Trophoblast cell (in vitro differentiated cells and primary cell): ENCODE results near the gene MTPN.
A peak's percentile ranks its signal among the peaks of the same experiment; 100 is the strongest.

Experiments
- DNase-seq, 2 donors: peaks; one replicate each; pipeline ENCODE4 v3.0.0-alpha.2; 2016
- H2AFZ ChIP-seq: 2 replicates; pipeline ENCODE4 v1.6.1; 2013; ENCODE audit warnings: low read length, moderate library complexity, mild to moderate bottlenecking; ENCODE audit not compliant: insufficient read depth, poor library complexity
- H2AK5ac ChIP-seq: 2 replicates; pipeline ENCODE4 v1.6.1; 2013; ENCODE audit warnings: mild to moderate bottlenecking, low read length
- H2BK120ac ChIP-seq: 2 replicates; pipeline ENCODE4 v1.6.1; 2013; ENCODE audit warnings: low read length, mild to moderate bottlenecking, moderate library complexity; ENCODE audit not compliant: insufficient read depth, poor library complexity
- H2BK12ac ChIP-seq: 2 replicates; pipeline ENCODE4 v1.6.1; 2013; ENCODE audit warnings: mild to moderate bottlenecking, low read length, moderate library complexity
- H2BK5ac ChIP-seq: 2 replicates; pipeline ENCODE4 v1.6.1; 2013; ENCODE audit warnings: low read length, low read depth, moderate library complexity, mild to moderate bottlenecking; ENCODE audit not compliant: poor library complexity
- H3K14ac ChIP-seq: 2 replicates; pipeline ENCODE4 v1.6.1; 2013; ENCODE audit warnings: mild to moderate bottlenecking, low read length
- H3K18ac ChIP-seq: 2 replicates; pipeline ENCODE4 v1.6.1; 2013; ENCODE audit warnings: mild to moderate bottlenecking, low read length
- H3K23ac ChIP-seq: 2 replicates; pipeline ENCODE4 v1.6.1; 2013; ENCODE audit warnings: low read length
- H3K27ac ChIP-seq: 2 replicates; pipeline ENCODE4 v1.5.1; 2013; ENCODE audit warnings: low read depth, mild to moderate bottlenecking, inconsistent platforms, low read length, moderate library complexity
- H3K27me3 ChIP-seq: 2 replicates; pipeline ENCODE4 v1.6.1; 2013; ENCODE audit warnings: inconsistent platforms, mild to moderate bottlenecking, low read length, moderate library complexity; ENCODE audit not compliant: insufficient read depth
- H3K36me3 ChIP-seq, 2 experiments: 1 replicate in 1 of 2; 2 replicates in 1 of 2; pipeline ENCODE4 v1.6.1; 2013; ENCODE audit warnings: low read length in 2 of 2, mild to moderate bottlenecking in 2 of 2, moderate library complexity in 1 of 2; ENCODE audit not compliant: insufficient read depth in 2 of 2, control insufficient read depth in 1 of 2
- H3K4ac ChIP-seq: 2 replicates; pipeline ENCODE4 v1.6.1; 2013; ENCODE audit warnings: low read depth, mild to moderate bottlenecking, low read length, moderate library complexity
- H3K4me1 ChIP-seq, 2 experiments: 1 replicate in 1 of 2; 2 replicates in 1 of 2; pipeline ENCODE4 v1.6.1; 2013; ENCODE audit warnings: low read length in 2 of 2, mild to moderate bottlenecking in 2 of 2, moderate library complexity in 1 of 2; ENCODE audit not compliant: insufficient read depth in 2 of 2, control insufficient read depth in 1 of 2
- H3K4me2 ChIP-seq: 2 replicates; pipeline ENCODE4 v1.6.1; 2013; ENCODE audit warnings: inconsistent platforms, mild to moderate bottlenecking, low read length, moderate library complexity
- H3K4me3 ChIP-seq: 2 replicates; pipeline ENCODE4 v1.5.1; 2013; ENCODE audit warnings: mild to moderate bottlenecking, low read depth, low read length, inconsistent platforms
- H3K79me1 ChIP-seq: one replicate; pipeline ENCODE4 v1.6.1; 2013; ENCODE audit warnings: low read length
- H3K79me2 ChIP-seq: 2 replicates; pipeline ENCODE4 v1.6.1; 2013; ENCODE audit warnings: low read length, mild to moderate bottlenecking; ENCODE audit not compliant: control insufficient read depth, insufficient read depth, poor library complexity
- H3K9ac ChIP-seq: 2 replicates; pipeline ENCODE4 v1.6.1; 2013; ENCODE audit warnings: mild to moderate bottlenecking, low read length
- H3K9me3 ChIP-seq: 2 replicates; pipeline ENCODE4 v1.6.1; 2013; ENCODE audit warnings: low read depth, mild to moderate bottlenecking, control low read depth, inconsistent platforms, low read length; ENCODE audit not compliant: insufficient read depth
- H4K12ac ChIP-seq: 2 replicates; pipeline ENCODE4 v1.6.1; 2013; ENCODE audit warnings: low read depth, mild to moderate bottlenecking, low read length, moderate library complexity
- H4K8ac ChIP-seq: 2 replicates; pipeline ENCODE4 v1.6.1; 2013; ENCODE audit warnings: low read depth, mild to moderate bottlenecking, low read length, moderate library complexity
- H4K91ac ChIP-seq: one replicate; pipeline ENCODE4 v1.6.1; 2013; ENCODE audit warnings: low read depth, mild to moderate bottlenecking, low read length, moderate library complexity
- WGBS: extraction: QIAGEN DNeasy Blood & Tissue Kit; methylation state at CpG from one replicate; pipeline ENCODE4 v1.1.7; 2013; ENCODE audit warnings: missing lambda C conversion rate; ENCODE audit not compliant: insufficient read length, insufficient coverage; ENCODE audit errors: extremely low coverage; 5-methylcytosine and 5-hydroxymethylcytosine counted together

MTPN gene

DNA sequence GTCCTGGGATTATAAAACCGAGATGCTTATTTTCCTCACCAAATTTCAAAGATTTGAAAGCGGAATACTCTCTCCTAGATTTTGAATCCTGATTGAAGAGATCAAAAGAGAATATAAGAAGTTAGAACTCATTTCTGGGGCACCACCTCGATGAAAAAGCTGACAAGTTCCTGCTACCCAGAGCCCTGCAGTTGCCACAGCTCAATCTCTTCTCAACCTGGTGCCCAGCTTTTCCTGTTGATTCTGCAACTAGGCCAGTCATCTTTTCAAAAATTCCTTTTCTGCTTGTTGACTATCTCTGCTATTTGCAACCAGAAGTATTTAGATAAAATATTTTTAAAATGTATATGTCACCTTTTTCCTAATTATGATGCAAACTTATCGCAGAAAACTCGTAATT is 45.0 kb downstream of the MTPN start:
- peaks cover 5 to 8% of the 10 kb centered on the region in 2 experiments for H3K4me1 ChIP-seq
- H3K9ac ChIP-seq, result no peak overlapping the region
- H3K36me3 ChIP-seq, result peaks cover 0 to 3% of the 10 kb centered on the region in 2 experiments
- H4K91ac ChIP-seq, result no peak overlapping the region
- no peaks in the 10 kb centered on the region for H3K27me3 ChIP-seq
- no peak overlapping the region for H4K8ac ChIP-seq
- H3K23ac ChIP-seq, result no peak overlapping the region
- no peak overlapping the region for H3K14ac ChIP-seq
- no peak overlapping the region for H3K4ac ChIP-seq
- H3K4me2 ChIP-seq, result no peak overlapping the region
- no peaks in the 10 kb centered on the region for H3K9me3 ChIP-seq
- no peak overlapping the region for H3K4me3 ChIP-seq
- H2BK12ac ChIP-seq, result no peak overlapping the region
- no CpG with 5 or more reads among the region's 5 CpGs for WGBS
- no peak overlapping the region for H2AFZ ChIP-seq
- DNase-seq, result peak in 1 of 2 donors; percentile 65
- H4K12ac ChIP-seq, result no peak overlapping the region
- H2BK5ac ChIP-seq, result no peak overlapping the region
- no peak overlapping the region for H3K27ac ChIP-seq
- H2AK5ac ChIP-seq, result no peak overlapping the region
- no peaks in the 10 kb centered on the region for H3K79me2 ChIP-seq
- H3K79me1 ChIP-seq, result no peaks in the 10 kb centered on the region
- no peak overlapping the region for H3K18ac ChIP-seq
- H2BK120ac ChIP-seq, result no peak overlapping the region

DNA sequence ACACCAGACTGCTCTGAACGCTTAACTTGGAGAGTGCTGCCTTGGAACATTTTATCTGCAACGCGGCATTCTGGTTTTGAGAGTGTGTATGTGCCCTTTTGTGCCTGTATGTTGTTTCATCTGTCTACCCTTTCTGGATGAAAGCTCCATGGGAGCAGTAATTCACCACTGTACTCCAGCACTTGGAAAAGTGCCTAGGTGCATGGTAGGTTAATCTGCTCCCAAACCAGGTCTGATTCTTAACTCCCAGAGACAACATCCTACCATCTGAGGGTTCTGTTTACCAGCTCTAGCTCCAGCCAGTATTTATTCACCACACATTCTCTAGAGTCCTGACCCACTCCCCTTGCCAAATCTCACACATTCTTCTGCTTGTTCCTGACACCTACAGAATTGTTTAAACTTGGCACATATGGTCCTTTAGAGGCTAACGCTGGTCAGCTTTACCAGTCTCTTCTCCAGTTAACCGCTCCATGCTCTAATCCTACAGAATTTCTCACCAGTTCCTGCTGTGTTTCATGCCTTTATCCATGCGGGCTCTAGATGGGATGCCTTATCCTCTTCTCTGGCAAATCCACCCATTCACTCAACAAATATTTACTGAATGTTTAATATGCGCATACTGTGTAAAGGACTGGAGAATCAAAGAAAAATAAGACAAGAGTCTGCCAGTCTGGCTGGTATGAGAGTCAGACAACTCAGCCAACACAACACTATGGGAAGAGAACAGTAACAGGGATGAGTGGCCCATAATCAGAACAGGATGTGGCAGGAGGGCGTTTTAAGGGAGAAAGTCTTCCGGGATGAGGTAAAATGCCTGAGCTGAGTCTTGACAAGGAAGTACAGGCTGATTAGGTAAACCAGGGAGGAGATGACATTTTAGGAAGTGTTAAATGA is 46.3 kb downstream of the MTPN start:
- Histone ChIP-seq H3K23ac (no peak overlapping the region), H4K91ac (no peak overlapping the region)
- no CpG with 5 or more reads among the region's 9 CpGs for WGBS

DNA sequence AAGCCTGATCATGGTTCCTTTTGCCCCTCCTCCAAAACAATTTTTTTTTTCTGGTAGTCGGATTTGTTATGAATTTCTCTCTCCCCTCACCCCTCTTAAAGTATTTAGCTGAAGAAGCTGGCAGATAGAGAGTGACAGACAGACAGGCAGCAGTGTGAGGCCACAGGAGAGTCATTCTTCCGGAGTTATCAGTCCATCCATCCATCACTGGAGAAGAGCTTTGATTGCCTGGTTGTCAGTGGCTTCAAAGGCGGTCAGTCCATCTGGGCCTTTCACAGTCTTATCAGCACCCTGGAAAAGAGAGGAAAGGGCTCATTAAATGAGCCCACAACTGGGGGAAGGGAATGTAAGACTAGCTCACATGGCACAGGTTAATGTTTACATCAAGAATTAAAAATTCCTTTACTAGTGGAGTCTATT is 47.4 kb downstream of the MTPN start:
- no CpG with 5 or more reads among the region's 3 CpGs for WGBS
- H3K4ac ChIP-seq, result no peak overlapping the region
- no peak overlapping the region for H3K14ac ChIP-seq
- H3K4me2 ChIP-seq, result no peak overlapping the region
- H4K91ac ChIP-seq, result no peak overlapping the region
- H4K8ac ChIP-seq, result no peak overlapping the region
- no peaks in the 10 kb centered on the region for H3K79me1 ChIP-seq
- no peak overlapping the region for H3K23ac ChIP-seq
- H3K9ac ChIP-seq, result no peak overlapping the region
- H4K12ac ChIP-seq, result no peak overlapping the region
- peaks cover 5 to 8% of the 10 kb centered on the region in 2 experiments for H3K4me1 ChIP-seq
- H2AK5ac ChIP-seq, result no peak overlapping the region
- H2BK12ac ChIP-seq, result no peak overlapping the region
- H3K9me3 ChIP-seq, result no peaks in the 10 kb centered on the region
- H3K36me3 ChIP-seq, result peaks cover 2 to 3% of the 10 kb centered on the region in 2 experiments
- DNase-seq, result no peak
- H3K18ac ChIP-seq, result no peak overlapping the region
- H2AFZ ChIP-seq, result no peak overlapping the region
- no peak overlapping the region for H3K4me3 ChIP-seq
- no peak overlapping the region for H2BK5ac ChIP-seq
- H3K27ac ChIP-seq, result no peak overlapping the region
- H2BK120ac ChIP-seq, result no peak overlapping the region
- no peaks in the 10 kb centered on the region for H3K27me3 ChIP-seq
- no peaks in the 10 kb centered on the region for H3K79me2 ChIP-seq

More for the DNA sequence above, 46.3 kb downstream of the MTPN start:
- H2AK5ac ChIP-seq, result no peak overlapping the region
- H3K9me3 ChIP-seq, result no peaks in the 10 kb centered on the region
- H3K27me3 ChIP-seq, result no peaks in the 10 kb centered on the region
- no peak overlapping the region for H2BK5ac ChIP-seq
- no peak overlapping the region for H2BK12ac ChIP-seq
- DNase-seq, result peak; percentile 43 to 75
- no peak overlapping the region for H3K4ac ChIP-seq
- no peak overlapping the region for H2BK120ac ChIP-seq
- H3K4me3 ChIP-seq, result no peak overlapping the region
- H3K27ac ChIP-seq, result no peak overlapping the region
- H3K36me3 ChIP-seq, result peaks cover 1 to 3% of the 10 kb centered on the region in 2 experiments
- H3K79me1 ChIP-seq, result no peaks in the 10 kb centered on the region
- H3K18ac ChIP-seq, result no peak overlapping the region
- no peaks in the 10 kb centered on the region for H3K79me2 ChIP-seq
- H4K12ac ChIP-seq, result no peak overlapping the region
- H4K8ac ChIP-seq, result no peak overlapping the region
- H2AFZ ChIP-seq, result no peak overlapping the region
- no peak overlapping the region for H3K4me2 ChIP-seq
- H3K9ac ChIP-seq, result no peak overlapping the region
- H3K14ac ChIP-seq, result no peak overlapping the region
- H3K4me1 ChIP-seq, result peaks cover 5 to 8% of the 10 kb centered on the region in 2 experiments

DNA sequence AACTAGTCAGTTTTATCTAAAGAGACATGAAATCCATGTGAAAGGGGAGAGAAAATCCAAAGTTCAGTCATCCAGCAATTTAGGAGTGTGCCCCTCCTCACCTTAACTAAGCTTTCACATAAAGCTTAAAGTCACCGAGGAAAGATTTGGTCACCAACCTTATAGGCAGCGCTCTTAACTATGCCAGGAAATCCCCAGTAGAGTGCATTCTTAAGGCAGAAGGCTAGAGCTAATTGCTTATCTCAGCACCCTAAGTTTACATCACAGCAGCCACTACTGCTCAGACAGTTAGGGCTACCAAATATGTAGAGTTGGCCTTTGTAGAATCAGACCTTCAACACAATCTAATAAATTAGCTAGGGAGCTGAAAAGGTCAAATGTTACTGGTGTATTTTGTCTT is 47.9 kb downstream of the MTPN start:
- Histone ChIP-seq H3K9me3 (no peaks in the 10 kb centered on the region), H3K79me2 (no peaks in the 10 kb centered on the region), H2AK5ac (no peak overlapping the region), H3K36me3 (peaks cover 2 to 3% of the 10 kb centered on the region in 2 experiments), H2BK120ac (no peak overlapping the region), H3K9ac (no peak overlapping the region), H3K27me3 (no peaks in the 10 kb centered on the region), H3K4ac (no peak overlapping the region), H4K91ac (no peak overlapping the region), H3K79me1 (no peaks in the 10 kb centered on the region), H3K27ac (no peak overlapping the region), H3K4me1 (peaks cover 5 to 8% of the 10 kb centered on the region in 2 experiments), H4K8ac (no peak overlapping the region), H2BK5ac (no peak overlapping the region), H3K4me3 (no peak overlapping the region), H2AFZ (no peak overlapping the region), H3K4me2 (no peak overlapping the region), H3K14ac (no peak overlapping the region), H3K18ac (no peak overlapping the region), H2BK12ac (no peak overlapping the region), H4K12ac (no peak overlapping the region), H3K23ac (no peak overlapping the region)
- DNase-seq, result no peak
- WGBS, result no CpG with 5 or more reads among the region's 2 CpGs
